B cell (primary cell): ENCODE results near the gene C2orf81.

Source experiments
- EZH2 ChIP-seq: IDR thresholded peaks from 2 replicates; pipeline ENCODE4 v1.6.1; 2012; ENCODE audit warnings: borderline replicate concordance, low read depth, mild to moderate bottlenecking, moderate library complexity, low read length; ENCODE audit not compliant: insufficient read depth, poor library complexity, severe bottlenecking
- TF ChIP-seq, protein P1 (sequence below): fragments of 200-600 bp; IDR thresholded peaks from one replicate; pipeline ENCODE4 v1.8.0; 2022; ENCODE audit warnings: antibody characterized with exemption, mild to moderate bottlenecking

DNA sequence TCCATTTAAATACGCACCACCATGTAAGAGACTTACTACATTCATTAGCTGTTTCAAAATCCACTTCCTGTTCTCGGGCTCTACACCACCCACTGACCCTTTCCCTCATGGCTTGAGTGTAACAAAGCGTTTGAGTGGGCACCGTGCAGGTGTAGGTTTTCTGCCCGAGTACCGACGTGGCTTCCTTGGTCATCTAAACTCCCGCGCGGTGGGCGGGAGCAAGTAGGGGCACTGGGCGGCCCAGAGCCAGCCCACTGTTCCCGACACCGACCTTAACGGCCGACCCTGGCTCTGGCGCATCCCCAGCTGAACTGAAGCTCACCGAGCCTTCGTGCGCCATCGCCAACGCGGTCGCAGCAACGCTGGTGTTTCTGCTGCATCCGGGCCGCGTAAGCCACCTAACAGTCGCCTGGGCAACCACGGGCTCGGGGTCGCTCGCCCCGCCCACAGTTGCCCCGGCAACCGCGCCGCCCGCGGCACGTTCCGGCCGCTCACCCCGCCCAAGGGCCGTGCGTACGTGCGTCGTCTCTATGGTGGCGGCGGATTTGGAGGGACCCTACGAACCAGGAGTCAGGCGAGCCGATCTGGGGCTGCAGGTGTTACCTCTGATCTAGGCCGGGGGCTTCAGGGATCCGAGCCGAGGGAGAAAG lies at the start of gene C2orf81, which contains the start of gene WDR54:
- TF ChIP-seq EZH2 = no peak
- TF ChIP-seq, protein P1, sequence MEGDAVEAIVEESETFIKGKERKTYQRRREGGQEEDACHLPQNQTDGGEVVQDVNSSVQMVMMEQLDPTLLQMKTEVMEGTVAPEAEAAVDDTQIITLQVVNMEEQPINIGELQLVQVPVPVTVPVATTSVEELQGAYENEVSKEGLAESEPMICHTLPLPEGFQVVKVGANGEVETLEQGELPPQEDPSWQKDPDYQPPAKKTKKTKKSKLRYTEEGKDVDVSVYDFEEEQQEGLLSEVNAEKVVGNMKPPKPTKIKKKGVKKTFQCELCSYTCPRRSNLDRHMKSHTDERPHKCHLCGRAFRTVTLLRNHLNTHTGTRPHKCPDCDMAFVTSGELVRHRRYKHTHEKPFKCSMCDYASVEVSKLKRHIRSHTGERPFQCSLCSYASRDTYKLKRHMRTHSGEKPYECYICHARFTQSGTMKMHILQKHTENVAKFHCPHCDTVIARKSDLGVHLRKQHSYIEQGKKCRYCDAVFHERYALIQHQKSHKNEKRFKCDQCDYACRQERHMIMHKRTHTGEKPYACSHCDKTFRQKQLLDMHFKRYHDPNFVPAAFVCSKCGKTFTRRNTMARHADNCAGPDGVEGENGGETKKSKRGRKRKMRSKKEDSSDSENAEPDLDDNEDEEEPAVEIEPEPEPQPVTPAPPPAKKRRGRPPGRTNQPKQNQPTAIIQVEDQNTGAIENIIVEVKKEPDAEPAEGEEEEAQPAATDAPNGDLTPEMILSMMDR = no peak
